DMS53 treated with DMSO at 0.1 percent for 48 hours (cell line): ENCODE measurements around the gene C4B.
"Not testable (repeated sequence)": the region's sequence is repeated elsewhere in the genome, so short reads cannot be mapped to it uniquely, and the experiment has no call there.

ENCODE experiments used
- DNase-seq: peaks from one replicate; lab custom pipeline; 2025; ENCODE audit not compliant: unreplicated experiment; lab: John Stamatoyannopoulos, UW

C4B gene

DNA sequence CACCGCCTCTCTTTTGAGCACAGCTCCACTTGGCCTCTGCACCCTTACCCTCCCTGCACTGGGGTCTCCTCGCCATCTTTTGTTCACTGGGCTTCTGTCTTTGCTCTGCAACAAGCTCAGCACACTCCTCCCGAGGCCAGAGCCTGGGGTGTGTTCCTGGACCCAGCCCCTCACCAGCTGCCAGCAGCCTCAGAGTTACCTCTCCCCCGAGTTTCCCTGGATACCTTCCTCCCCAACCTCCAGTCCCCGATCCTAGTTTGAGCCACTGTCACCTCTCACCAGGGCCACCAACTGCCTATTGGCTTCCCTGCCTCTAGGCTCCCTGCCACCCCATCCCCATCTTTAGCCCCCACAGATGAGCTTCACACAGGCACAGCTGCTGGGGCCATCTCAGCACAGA, 36.0 kb downstream of the C4B start:
- no peak for DNase-seq

- not testable (repeated sequence) for DNase-seq
Observed at GRCh38 chr6:32052626-32053025, 38.0 kb downstream of the C4B start.

GRCh38 chr6:32053314-32053713, 38.7 kb downstream of the C4B start:
- DNase-seq = not testable (repeated sequence)

DNA sequence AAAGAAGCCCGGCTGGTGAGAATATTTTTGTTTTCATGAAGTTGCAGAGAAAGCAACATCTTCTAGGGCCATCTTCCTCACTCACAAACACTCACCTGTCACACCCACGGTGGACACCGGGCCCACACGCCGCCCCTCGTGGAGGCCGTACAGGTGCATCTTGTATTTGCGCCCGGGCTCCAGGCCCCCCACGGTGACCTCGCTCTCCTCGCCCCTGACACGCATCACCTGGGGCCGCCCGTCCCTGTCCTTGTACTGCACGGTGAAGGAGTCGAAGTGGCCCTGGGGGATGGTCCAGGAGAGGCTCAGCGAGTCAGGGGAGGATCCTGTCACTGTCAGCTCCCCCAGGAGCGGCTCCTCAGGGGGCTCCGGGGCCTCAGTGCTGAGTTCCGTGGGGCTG, 41.2 kb downstream of the C4B start:
- not testable (repeated sequence) for DNase-seq

- DNase-seq = no peak
Observed at GRCh38 chr6:32056254-32056653, 41.7 kb downstream of the C4B start.

DNA sequence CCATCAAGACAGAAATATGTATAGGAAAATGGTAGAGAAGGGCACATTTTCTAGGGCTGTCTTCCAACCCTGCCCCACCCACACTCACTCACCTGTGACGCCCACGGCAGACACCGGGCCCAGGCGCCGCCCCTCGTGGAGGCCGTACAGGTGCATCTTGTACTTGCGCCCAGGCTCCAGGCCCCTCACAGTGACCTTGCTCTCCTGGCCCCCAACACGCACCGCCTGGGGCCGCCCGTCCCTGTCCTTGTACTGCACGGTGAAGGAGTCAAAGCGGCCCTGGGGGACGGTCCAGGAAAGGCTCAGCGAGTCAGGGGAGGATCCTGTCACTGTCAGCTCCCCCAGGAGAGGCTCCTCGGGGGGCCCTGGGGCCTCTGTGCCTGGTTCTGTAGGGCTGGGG, 43.4 kb downstream of the C4B start:
- no peak for DNase-seq

DNA sequence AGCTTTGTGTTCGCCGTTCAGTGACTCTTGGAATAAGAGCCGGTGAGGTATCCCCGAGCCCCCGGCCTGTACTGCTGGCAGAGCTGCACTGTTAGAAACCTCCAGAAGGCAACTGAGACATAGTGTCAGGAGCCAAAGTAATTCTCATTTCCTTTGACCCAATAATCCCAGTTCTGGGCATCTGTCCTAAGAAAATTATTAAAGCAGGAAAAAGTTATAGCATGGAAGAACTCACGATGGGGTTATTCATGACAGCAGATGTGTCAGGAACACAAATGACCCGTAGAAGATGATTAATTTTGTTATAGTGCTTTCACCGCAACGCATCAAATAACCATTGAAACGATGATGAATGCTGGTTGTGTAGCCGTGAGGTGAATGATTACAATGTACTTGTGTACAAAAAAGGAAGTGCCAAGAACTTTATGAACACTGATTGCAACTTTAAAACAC, 43.9 kb downstream of the C4B start:
- no peak for DNase-seq

DNA sequence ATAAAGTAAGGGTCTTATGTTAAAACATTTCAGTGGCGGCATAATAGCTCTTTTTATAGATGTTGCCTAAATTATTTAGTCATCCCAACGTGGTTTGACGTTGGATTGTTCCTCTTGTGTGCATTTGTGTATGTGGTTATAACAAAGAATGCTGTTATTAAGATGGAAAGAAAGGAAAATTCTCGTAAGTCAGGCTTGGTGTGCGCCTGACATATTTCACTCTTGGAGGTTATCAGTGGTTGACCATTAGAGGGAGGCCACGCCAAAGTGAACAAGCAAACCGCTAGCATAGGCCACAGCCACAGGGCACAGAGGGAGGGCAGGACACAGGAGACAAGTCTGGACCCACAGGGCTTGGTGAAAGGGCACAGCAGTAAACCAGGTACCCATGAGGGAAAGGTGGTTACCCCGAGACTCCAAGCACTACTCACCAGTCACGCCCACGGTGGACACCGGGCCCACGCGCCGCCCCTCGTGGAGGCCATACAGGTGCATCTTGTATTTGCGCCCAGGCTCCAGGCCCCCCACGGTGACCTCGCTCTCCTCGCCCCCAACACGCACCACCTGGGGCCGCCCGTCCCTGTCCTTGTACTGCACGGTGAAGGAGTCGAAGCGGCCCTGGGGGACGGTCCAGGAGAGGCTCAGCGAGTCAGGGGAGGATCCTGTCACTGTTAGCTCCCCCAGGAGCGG, 46.5 kb downstream of the C4B start:
- DNase-seq = no peak

DNA sequence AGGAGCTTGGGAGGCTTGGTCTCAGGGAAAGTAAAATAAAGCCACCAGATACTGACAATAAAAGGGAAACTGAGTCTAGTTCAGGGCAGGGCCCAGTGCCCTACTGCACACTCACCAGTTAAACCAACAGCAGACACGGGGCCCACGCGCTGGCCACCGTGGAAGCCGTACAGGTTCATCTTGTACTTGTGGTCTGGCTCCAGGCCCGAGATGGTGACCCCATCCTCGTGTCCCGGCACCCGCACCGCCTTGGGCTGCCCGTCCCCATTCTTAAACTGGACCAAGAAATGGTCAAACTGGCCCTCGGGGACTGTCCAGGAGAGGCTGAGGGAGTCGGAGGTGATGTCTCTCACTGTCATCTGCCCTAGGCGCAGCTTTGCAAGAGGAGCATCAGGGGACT, 50.1 kb downstream of the C4B start:
- DNase-seq = no peak

DNA sequence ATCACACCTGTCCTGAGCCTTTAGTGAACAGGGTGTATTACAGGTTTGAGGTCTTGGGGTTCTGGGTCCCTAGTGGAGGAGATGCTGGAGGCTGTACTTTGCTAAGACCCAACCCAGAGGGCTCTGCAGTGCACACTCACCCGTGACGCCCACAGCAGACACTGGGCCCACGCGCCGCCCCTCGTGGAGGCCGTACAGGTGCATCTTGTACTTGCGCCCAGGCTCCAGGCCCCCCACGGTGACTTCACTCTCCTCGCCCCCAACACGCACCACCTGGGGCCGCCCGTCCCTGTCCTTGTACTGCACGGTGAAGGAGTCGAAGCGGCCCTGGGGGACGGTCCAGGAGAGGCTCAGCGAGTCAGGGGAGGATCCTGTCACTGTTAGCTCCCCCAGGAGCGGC, 52.9 kb downstream of the C4B start:
- DNase-seq = not testable (repeated sequence)

- not testable (repeated sequence) for DNase-seq
Observed at GRCh38 chr6:32068315-32068714, 53.7 kb downstream of the C4B start.

- DNase-seq = no peak
Observed at GRCh38 chr6:32068867-32069266, 54.3 kb downstream of the C4B start.

DNA sequence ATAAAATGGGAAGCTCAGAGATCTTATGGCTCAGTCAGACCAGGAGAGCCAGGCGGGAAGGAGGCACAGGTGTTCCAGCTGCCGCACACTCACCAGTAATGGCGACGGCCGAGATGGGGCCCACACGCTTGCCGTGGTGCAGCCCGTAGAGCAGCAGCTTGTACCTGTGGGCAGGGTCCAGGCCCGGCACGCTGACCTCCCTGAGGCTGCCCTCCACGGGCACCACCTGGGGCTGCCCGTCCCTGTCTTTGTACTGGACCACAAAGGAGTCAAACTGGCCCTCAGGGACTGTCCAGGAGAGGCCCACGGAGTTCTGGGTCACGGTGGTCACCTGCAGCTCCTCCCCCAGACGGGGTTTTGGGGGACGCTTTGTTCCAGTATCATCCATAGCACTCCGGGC, 54.9 kb downstream of the C4B start:
- DNase-seq = no peak

GRCh38 chr6:32069878-32070515, 55.4 kb downstream of the C4B start:
- no peak for DNase-seq

DNA sequence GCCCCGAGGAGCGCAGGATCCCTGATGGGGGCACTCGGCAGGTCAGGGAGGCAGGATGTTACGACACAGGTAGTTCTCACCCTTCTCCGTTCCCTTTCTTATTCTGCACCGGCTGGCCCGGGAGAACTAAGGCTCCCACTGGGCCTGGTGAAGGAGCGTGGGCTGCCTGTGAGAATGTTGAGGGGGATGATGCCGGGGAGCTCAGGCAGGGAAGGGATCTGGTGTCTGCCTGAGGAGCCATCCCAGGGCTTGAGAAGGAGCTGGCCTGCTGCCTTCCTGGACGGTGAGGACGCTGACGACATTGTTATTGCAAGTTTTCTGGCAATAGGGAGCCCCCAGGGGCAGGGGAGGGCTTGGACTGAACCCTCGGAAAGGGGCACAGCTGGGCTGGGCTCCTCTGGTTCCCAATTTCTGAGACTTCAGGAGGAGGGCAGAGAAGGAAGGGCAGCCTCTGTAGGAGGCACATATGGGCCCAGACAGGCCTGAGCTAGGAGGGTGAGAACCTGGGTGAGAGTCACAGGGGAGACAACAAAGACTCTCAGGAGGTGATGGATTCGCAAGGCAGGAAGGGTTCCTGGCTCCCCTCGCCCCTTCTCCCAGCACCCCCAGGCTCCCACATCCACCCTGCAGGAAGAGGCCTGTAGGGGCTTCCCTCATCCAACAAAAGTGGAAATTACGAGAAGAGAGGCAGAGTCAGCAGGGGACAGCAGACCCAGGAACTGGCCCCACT, 56.4 kb downstream of the C4B start:
- DNase-seq = no peak

DNA sequence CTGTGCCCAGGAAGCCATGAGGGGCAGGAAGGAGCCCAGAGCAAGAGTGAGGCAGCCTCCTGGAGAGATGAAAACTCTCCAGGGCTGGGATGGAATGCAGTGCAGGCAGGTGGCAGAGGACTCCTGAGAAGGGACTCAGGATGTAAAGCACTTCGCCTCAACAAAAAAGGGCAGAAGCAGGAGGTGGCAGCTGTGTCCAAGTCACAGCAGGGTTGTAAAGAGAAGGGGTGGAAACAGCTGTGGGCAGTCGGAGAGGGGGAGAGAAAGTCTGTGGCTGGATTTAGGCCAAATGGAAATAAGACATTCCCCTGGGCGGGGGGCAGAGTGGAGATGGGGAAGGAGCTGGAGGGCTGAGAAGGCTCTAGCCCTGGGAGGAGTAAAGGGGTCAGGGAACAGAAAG, 58.5 kb downstream of the C4B start:
- no peak for DNase-seq

GRCh38 chr6:32073613-32074012, 59.0 kb downstream of the C4B start:
- no peak for DNase-seq

DNA sequence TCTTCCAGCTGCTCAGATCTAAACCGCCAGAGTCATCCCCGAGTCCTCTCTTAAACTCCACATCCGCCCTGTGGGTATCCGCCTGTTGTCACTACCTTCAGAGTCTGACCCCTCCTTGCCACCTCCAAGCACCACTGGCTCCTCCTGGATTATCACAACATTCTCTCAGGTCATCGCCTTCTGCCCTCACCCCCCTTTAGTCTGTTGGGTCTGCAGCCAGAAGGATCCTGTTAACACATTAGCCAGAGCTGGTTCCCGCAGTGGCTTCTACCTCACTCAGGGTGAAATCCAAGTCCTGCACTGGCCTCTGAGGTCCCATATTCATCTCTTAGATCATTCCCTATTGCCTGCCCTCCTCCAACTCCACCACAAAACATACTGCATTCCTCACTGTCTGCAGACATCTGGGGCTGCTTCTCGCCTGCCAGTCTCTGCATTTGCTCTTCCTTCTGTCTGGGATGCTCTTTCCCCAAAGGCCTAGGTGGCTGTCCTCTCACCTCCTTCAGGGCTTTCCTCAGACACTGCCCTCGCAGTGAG, 60.5 kb downstream of the C4B start:
- DNase-seq = no peak

GRCh38 chr6:32075781-32076180, 61.2 kb downstream of the C4B start:
- DNase-seq = no peak

DNA sequence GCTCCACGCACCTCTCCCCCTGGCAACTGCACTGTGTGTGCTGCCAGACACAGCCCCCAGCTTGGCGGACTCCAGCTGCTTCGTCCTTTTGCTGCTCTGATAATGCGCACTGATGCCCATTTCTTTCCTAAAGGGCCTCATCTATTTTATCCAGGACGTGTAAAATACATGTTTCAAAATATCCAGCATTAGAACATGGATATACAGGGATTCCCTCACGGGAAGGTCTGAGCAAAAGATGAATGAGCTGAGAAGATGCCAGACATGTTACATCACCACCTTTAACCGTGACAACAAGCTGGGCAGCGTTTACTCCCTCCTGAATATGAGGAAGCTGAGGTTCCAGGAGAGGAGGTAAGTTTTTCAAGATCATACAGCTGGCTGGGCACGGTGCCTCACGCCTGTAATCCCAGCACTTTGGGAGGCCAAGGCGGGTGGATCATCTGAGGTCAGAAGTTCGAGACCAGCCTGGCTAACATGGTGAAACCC, 61.8 kb downstream of the C4B start:
- no peak for DNase-seq

- DNase-seq = no peak
Observed at GRCh38 chr6:32079566-32080290, 65.1 kb downstream of the C4B start.
